SJCRH30 (cell line): ENCODE data around the gene DYSF. TPM values are rescaled to one million over a fixed set of nuclear protein-coding genes. Genes with fewer than 3 reads are reported as not detected.
"Not testable (repeated sequence)": the region's sequence is repeated elsewhere in the genome, so short reads cannot be mapped to it uniquely, and the experiment has no call there.

Source experiments
- DNase-seq, 2 experiments: peaks; one replicate each; pipeline ENCODE4 v3.0.0-alpha.2; 2015 to 2020
- H3K27ac ChIP-seq: fragments of 250-450 bp; sonication (Bioruptor Pico); 2 replicates; pipeline ENCODE4 v1.5.1; 2020; ENCODE audit warnings: mild to moderate bottlenecking, moderate library complexity
- H3K27me3 ChIP-seq: fragments of 250-450 bp; sonication (Bioruptor Pico); 2 replicates; pipeline ENCODE4 v1.5.1; 2020; ENCODE audit warnings: mild to moderate bottlenecking, moderate library complexity
- H3K36me3 ChIP-seq: fragments of 250-450 bp; sonication (Bioruptor Pico); 2 replicates; pipeline ENCODE4 v1.5.1; 2020; ENCODE audit warnings: mild to moderate bottlenecking, moderate library complexity
- H3K4me1 ChIP-seq: fragments of 250-450 bp; sonication (Bioruptor Pico); 2 replicates; pipeline ENCODE4 v1.5.1; 2020; ENCODE audit warnings: mild to moderate bottlenecking, moderate library complexity
- H3K4me3 ChIP-seq: fragments of 250-450 bp; sonication (Bioruptor Pico); 2 replicates; pipeline ENCODE4 v1.5.1; 2020; ENCODE audit warnings: mild to moderate bottlenecking, moderate library complexity
- H3K9me3 ChIP-seq: fragments of 250-450 bp; sonication (Bioruptor Pico); replicated peaks from 2 replicates; pipeline ENCODE4 v1.5.1; 2020; ENCODE audit warnings: mild to moderate bottlenecking, moderate library complexity
- total RNA-seq: library from RNA; depleted of rRNA; stranded (reverse); fragments of >200 nt; shearing (Covaris generic); gene quantifications from 2 replicates; pipeline ENCODE4 v1.2.3, GENCODE V29; 2014

DYSF gene
- total RNA-seq, 1 experiment from 2014 or later: 15.2 TPM

- Histone ChIP-seq H3K27me3 (no peaks in the 10 kb centered on the region), H3K4me1 (no peaks in the 10 kb centered on the region), H3K27ac (no peak overlapping the region), H3K4me3 (no peak overlapping the region), H3K36me3 (peaks cover 14% of the 10 kb centered on the region), H3K9me3 (peaks cover 5% of the 10 kb centered on the region; the same call in 1 of the 2 replicates)
- DNase-seq: no peak
Observed at GRCh38 chr2:71646028-71646427, 192.7 kb downstream of the DYSF start.

GRCh38 chr2:71647356-71647755 lies 194.0 kb downstream of the DYSF start:
- no peak overlapping the region for H3K4me3 ChIP-seq
- H3K9me3 ChIP-seq: peaks cover 5% of the 10 kb centered on the region; the same call in 1 of the 2 replicates
- no peaks in the 10 kb centered on the region for H3K27me3 ChIP-seq
- H3K36me3 ChIP-seq: peaks cover 16% of the 10 kb centered on the region
- no peak overlapping the region for H3K27ac ChIP-seq
- DNase-seq: no peak
- H3K4me1 ChIP-seq: no peaks in the 10 kb centered on the region

GRCh38 chr2:71655498-71655897 lies 202.1 kb downstream of the DYSF start:
- no peak for DNase-seq
- Histone ChIP-seq H3K9me3 (peaks cover 13% of the 10 kb centered on the region; the same call in 1 of the 2 replicates), H3K27ac (no peak overlapping the region), H3K4me1 (no peaks in the 10 kb centered on the region), H3K27me3 (no peaks in the 10 kb centered on the region), H3K4me3 (no peak overlapping the region), H3K36me3 (peaks cover 15% of the 10 kb centered on the region; the same call in 1 of the 2 replicates)

GRCh38 chr2:71658256-71658655 lies 204.9 kb downstream of the DYSF start:
- H3K27me3 ChIP-seq, H3K4me3 ChIP-seq, H3K4me1 ChIP-seq, DNase-seq, H3K27ac ChIP-seq: not testable (repeated sequence)
- H3K36me3 ChIP-seq: peaks cover 13% of the 10 kb centered on the region; the same call in 1 of the 2 replicates
- peaks cover 13% of the 10 kb centered on the region; the same call in 1 of the 2 replicates for H3K9me3 ChIP-seq

GRCh38 chr2:71658771-71659170 lies 205.4 kb downstream of the DYSF start:
- H3K4me3 ChIP-seq: no peak overlapping the region
- peaks cover 13% of the 10 kb centered on the region; the same call in 1 of the 2 replicates for H3K36me3 ChIP-seq
- no peak overlapping the region for H3K27ac ChIP-seq
- H3K4me1 ChIP-seq: no peaks in the 10 kb centered on the region
- H3K27me3 ChIP-seq: no peaks in the 10 kb centered on the region
- H3K9me3 ChIP-seq: peaks cover 13% of the 10 kb centered on the region; the same call in 1 of the 2 replicates
- DNase-seq: no peak

GRCh38 chr2:71659868-71660518 lies 206.6 kb downstream of the DYSF start:
- no peak for DNase-seq
- H3K4me1 ChIP-seq: no peaks in the 10 kb centered on the region
- H3K36me3 ChIP-seq: peaks cover 17% of the 10 kb centered on the region
- H3K27ac ChIP-seq: no peak overlapping the region
- peaks cover 13% of the 10 kb centered on the region; the same call in 1 of the 2 replicates for H3K9me3 ChIP-seq
- H3K4me3 ChIP-seq: no peak overlapping the region
- H3K27me3 ChIP-seq: no peaks in the 10 kb centered on the region

GRCh38 chr2:71661782-71662181 lies 208.4 kb downstream of the DYSF start:
- H3K4me3 ChIP-seq: no peak overlapping the region
- H3K36me3 ChIP-seq: peaks cover 17% of the 10 kb centered on the region
- H3K4me1 ChIP-seq: no peaks in the 10 kb centered on the region
- H3K27me3 ChIP-seq: no peaks in the 10 kb centered on the region
- peaks cover 13% of the 10 kb centered on the region; the same call in 1 of the 2 replicates for H3K9me3 ChIP-seq
- H3K27ac ChIP-seq: no peak overlapping the region
- DNase-seq: no peak

GRCh38 chr2:71662665-71663394 lies 209.5 kb downstream of the DYSF start:
- Histone ChIP-seq H3K4me3 (no peak overlapping the region), H3K27me3 (no peaks in the 10 kb centered on the region), H3K36me3 (peaks cover 17% of the 10 kb centered on the region), H3K27ac (no peak overlapping the region), H3K9me3 (peaks cover 6% of the 10 kb centered on the region; the same call in 1 of the 2 replicates), H3K4me1 (no peaks in the 10 kb centered on the region)
- peak in 1 of 2 experiments; percentile 1 for DNase-seq

GRCh38 chr2:71664161-71664560 lies 210.8 kb downstream of the DYSF start:
- H3K36me3 ChIP-seq: peaks cover 9% of the 10 kb centered on the region
- H3K27me3 ChIP-seq: no peaks in the 10 kb centered on the region
- H3K27ac ChIP-seq: no peak overlapping the region
- H3K9me3 ChIP-seq: no peaks in the 10 kb centered on the region
- H3K4me3 ChIP-seq: no peak overlapping the region
- peak in 1 of 2 experiments; percentile 2 for DNase-seq
- H3K4me1 ChIP-seq: no peaks in the 10 kb centered on the region

GRCh38 chr2:71665168-71666093 lies 212.1 kb downstream of the DYSF start:
- DNase-seq: no peak

GRCh38 chr2:71666094-71666474 lies 212.7 kb downstream of the DYSF start:
- Histone ChIP-seq H3K36me3 (peaks cover 8% of the 10 kb centered on the region), H3K4me3 (no peak overlapping the region), H3K27ac (no peak overlapping the region), H3K9me3 (no peaks in the 10 kb centered on the region), H3K27me3 (no peaks in the 10 kb centered on the region), H3K4me1 (no peaks in the 10 kb centered on the region)
- DNase-seq: no peak

More at GRCh38 chr2:71665168-71666093, 212.1 kb downstream of the DYSF start:
- H3K27me3 ChIP-seq: no peaks in the 10 kb centered on the region
- H3K4me3 ChIP-seq: no peak overlapping the region
- H3K4me1 ChIP-seq: no peaks in the 10 kb centered on the region
- peaks cover 8% of the 10 kb centered on the region for H3K36me3 ChIP-seq
- no peaks in the 10 kb centered on the region for H3K9me3 ChIP-seq
- no peak overlapping the region for H3K27ac ChIP-seq

- Histone ChIP-seq H3K4me1 (no peaks in the 10 kb centered on the region), H3K36me3 (peaks cover 8% of the 10 kb centered on the region), H3K4me3 (no peak overlapping the region), H3K27ac (no peak overlapping the region), H3K9me3 (no peaks in the 10 kb centered on the region), H3K27me3 (no peaks in the 10 kb centered on the region)
- DNase-seq: no peak
Observed at GRCh38 chr2:71667256-71668182, 214.2 kb downstream of the DYSF start.

GRCh38 chr2:71668326-71669057 lies 215.1 kb downstream of the DYSF start:
- H3K9me3 ChIP-seq: no peaks in the 10 kb centered on the region
- no peaks in the 10 kb centered on the region for H3K27me3 ChIP-seq
- H3K4me3 ChIP-seq: no peak overlapping the region
- H3K36me3 ChIP-seq: peaks cover 8% of the 10 kb centered on the region
- H3K27ac ChIP-seq: no peak overlapping the region
- DNase-seq: peak in 1 of 2 experiments; percentile 1
- no peaks in the 10 kb centered on the region for H3K4me1 ChIP-seq
